Small intestine (tissue), 7 donors: Measurements from ENCODE around the gene CDH13. TPM values are rescaled to one million over a fixed set of nuclear protein-coding genes. Genes with fewer than 3 reads are reported as not detected.

Experiments
- DNase-seq, 2 donors: peaks; one replicate each; pipeline versions ENCODE4 v3.0.0 to v3.0.0-alpha.2; 2013
- FAIRE-seq: peaks from 2 replicates; lab custom pipeline; 2012; peaks lifted over from hg19 to GRCh38; lab: Jason Lieb, UNC
- H3K27ac ChIP-seq, 3 donors: one replicate each; pipeline ENCODE4 v1.5.1; 2013; ENCODE audit warnings: low read length in 2 of 3, mild to moderate bottlenecking in 2 of 3, control low read depth in 1 of 3, inconsistent platforms in 1 of 3, low read depth in 1 of 3, moderate library complexity in 1 of 3
- H3K27me3 ChIP-seq, 3 donors: one replicate each; pipeline ENCODE4 v1.6.1; 2013; ENCODE audit warnings: low read length in 3 of 3, inconsistent platforms in 1 of 3; ENCODE audit not compliant: control insufficient read depth in 3 of 3, insufficient read depth in 3 of 3
- H3K36me3 ChIP-seq, 3 donors: one replicate each; pipeline ENCODE4 v1.6.1; 2013; ENCODE audit warnings: low read length in 3 of 3, inconsistent platforms in 1 of 3, low read depth in 1 of 3, mild to moderate bottlenecking in 1 of 3, moderate library complexity in 1 of 3; ENCODE audit not compliant: control insufficient read depth in 3 of 3, insufficient read depth in 2 of 3
- H3K4me1 ChIP-seq, 3 donors: one replicate each; pipeline ENCODE4 v1.6.1; 2013; ENCODE audit warnings: low read length in 2 of 3, inconsistent platforms in 1 of 3, low read depth in 1 of 3, mild to moderate bottlenecking in 1 of 3, moderate library complexity in 1 of 3; ENCODE audit not compliant: control insufficient read depth in 3 of 3, insufficient read depth in 2 of 3
- H3K4me3 ChIP-seq, 3 donors: one replicate each; pipeline ENCODE4 v1.5.1; 2013; ENCODE audit warnings: low read length in 3 of 3, control low read depth in 1 of 3, inconsistent platforms in 1 of 3, low read depth in 1 of 3, mild to moderate bottlenecking in 1 of 3, moderate library complexity in 1 of 3
- H3K9me3 ChIP-seq, 2 donors: one replicate each; pipeline ENCODE4 v1.6.1; 2013; ENCODE audit warnings: low read depth in 1 of 2, low read length in 1 of 2; ENCODE audit not compliant: control insufficient read depth in 2 of 2, insufficient read depth in 1 of 2
- WGBS, 3 donors: extraction: QIAGEN DNeasy Blood & Tissue Kit; methylation state at CpG; one replicate each; pipeline ENCODE4 v1.1.7; 2013; 5-methylcytosine and 5-hydroxymethylcytosine counted together
- polyA plus RNA-seq, 4 donors: library from polyadenylated mRNA; stranded (reverse) in 3 of 4; unstranded in 1 of 4; fragments of 200-250 nt in 3 of 4; fragments of 120-200 nt in 1 of 4; gene quantifications; one replicate each; pipeline versions ENCODE4 v1.2.1 to v1.2.3, GENCODE V29; 2013
- donor health status: healthy with polysubstance abuse.
- donor health status: control.
- donor health status: control.
- donor health status: Bipolar disorder and iron deficiency.
- donor health status: healthy.

Gene CDH13
- polyA plus RNA-seq, 4 donors, result 0.27 to 15.0 (median 2.9) TPM; not detected in 1

GRCh38 chr16:83755391-83755790 lies 1128.6 kb downstream of the CDH13 start:
- FAIRE-seq, result no peak
- Histone ChIP-seq H3K9me3 (no peaks in the 10 kb centered on the region), H3K27ac (no peak overlapping the region), H3K4me3 (no peak overlapping the region), H3K36me3 (no peaks in the 10 kb centered on the region), H3K27me3 (peaks cover 0 to 1% (median 0%) of the 10 kb centered on the region in 3 donors), H3K4me1 (no peaks in the 10 kb centered on the region)
- no peak for DNase-seq

- no peak overlapping the region for H3K4me3 ChIP-seq
- no peaks in the 10 kb centered on the region for H3K36me3 ChIP-seq
- no peaks in the 10 kb centered on the region for H3K4me1 ChIP-seq
- no peaks in the 10 kb centered on the region for H3K27me3 ChIP-seq
- 50 to 67% (median 57%) methylated on average over 11 of the region's 11 CpGs for WGBS, 3 donors
- DNase-seq (no peak), FAIRE-seq (no peak)
- no peak overlapping the region for H3K27ac ChIP-seq
- H3K9me3 ChIP-seq, result peaks cover 0 to 2% of the 10 kb centered on the region in 2 donors
These were observed 1135.6 kb downstream of the CDH13 start for GRCh38 chr16:83762141-83762991.

- no peak for DNase-seq
- no peak for FAIRE-seq
- H3K27me3 ChIP-seq, result no peaks in the 10 kb centered on the region
- 84 to 90% (median 86%) methylated on average over 5 of the region's 5 CpGs for WGBS, 3 donors
- H3K36me3 ChIP-seq, result no peaks in the 10 kb centered on the region
- peaks cover 0 to 2% of the 10 kb centered on the region in 2 donors for H3K9me3 ChIP-seq
- no peaks in the 10 kb centered on the region for H3K4me1 ChIP-seq
- H3K4me3 ChIP-seq, result no peak overlapping the region
- H3K27ac ChIP-seq, result no peak overlapping the region
These were observed 1136.2 kb downstream of the CDH13 start for GRCh38 chr16:83762992-83763358.

GRCh38 chr16:83768986-83769385 lies 1142.2 kb downstream of the CDH13 start:
- no peaks in the 10 kb centered on the region for H3K27me3 ChIP-seq
- no peak for FAIRE-seq

GRCh38 chr16:83769397-83770008 lies 1142.7 kb downstream of the CDH13 start:
- H3K4me3 ChIP-seq, result no peak overlapping the region
- FAIRE-seq (no peak), DNase-seq (no peak)
- 43 to 57% (median 47%) methylated on average over 5 of the region's 5 CpGs for WGBS, 3 donors
- H3K4me1 ChIP-seq, result no peaks in the 10 kb centered on the region
- no peaks in the 10 kb centered on the region for H3K36me3 ChIP-seq
- H3K9me3 ChIP-seq, result peaks cover 0 to 2% of the 10 kb centered on the region in 2 donors
- no peak overlapping the region for H3K27ac ChIP-seq
- no peaks in the 10 kb centered on the region for H3K27me3 ChIP-seq

More at GRCh38 chr16:83768986-83769385, 1142.2 kb downstream of the CDH13 start:
- no peak for DNase-seq
- no peak overlapping the region for H3K27ac ChIP-seq
- H3K36me3 ChIP-seq, result no peaks in the 10 kb centered on the region
- no peaks in the 10 kb centered on the region for H3K4me1 ChIP-seq
- H3K9me3 ChIP-seq, result peaks cover 0 to 2% of the 10 kb centered on the region in 2 donors
- WGBS, 3 donors, result 41 to 46% (median 45%) methylated on average over 2 of the region's 2 CpGs
- no peak overlapping the region for H3K4me3 ChIP-seq

- FAIRE-seq (no peak), DNase-seq (no peak)
- peaks cover 0 to 2% of the 10 kb centered on the region in 2 donors for H3K9me3 ChIP-seq
- WGBS, 3 donors, result 45 to 59% (median 58%) methylated on average over 5 of the region's 5 CpGs
- H3K27me3 ChIP-seq, result no peaks in the 10 kb centered on the region
- H3K27ac ChIP-seq, result no peak overlapping the region
- no peaks in the 10 kb centered on the region for H3K36me3 ChIP-seq
- H3K4me3 ChIP-seq, result no peak overlapping the region
- H3K4me1 ChIP-seq, result no peaks in the 10 kb centered on the region
These were observed 1144.7 kb downstream of the CDH13 start for GRCh38 chr16:83771306-83771942.

GRCh38 chr16:83772806-83773205 lies 1146.0 kb downstream of the CDH13 start:
- FAIRE-seq, result no peak

GRCh38 chr16:83774066-83774465 lies 1147.3 kb downstream of the CDH13 start:
- 73 to 84% (median 80%) methylated on average over 4 of the region's 4 CpGs for WGBS, 3 donors
- no peak for FAIRE-seq
- no peak for DNase-seq

More at GRCh38 chr16:83772806-83773205, 1146.0 kb downstream of the CDH13 start:
- H3K36me3 ChIP-seq, result no peaks in the 10 kb centered on the region
- no peaks in the 10 kb centered on the region for H3K27me3 ChIP-seq
- H3K27ac ChIP-seq, result no peak overlapping the region
- 11 to 35% (median 29%) methylated on average over 1 of the region's 1 CpG for WGBS, 3 donors
- DNase-seq, result no peak
- no peak overlapping the region for H3K4me3 ChIP-seq
- H3K9me3 ChIP-seq, result no peaks in the 10 kb centered on the region
- H3K4me1 ChIP-seq, result no peaks in the 10 kb centered on the region

More at GRCh38 chr16:83774066-83774465, 1147.3 kb downstream of the CDH13 start:
- no peaks in the 10 kb centered on the region for H3K4me1 ChIP-seq
- H3K27me3 ChIP-seq, result no peaks in the 10 kb centered on the region
- H3K4me3 ChIP-seq, result no peak overlapping the region
- no peaks in the 10 kb centered on the region for H3K36me3 ChIP-seq
- no peaks in the 10 kb centered on the region for H3K9me3 ChIP-seq
- no peak overlapping the region for H3K27ac ChIP-seq
